ENCODE results near the gene CPNE4.

The CPNE4 gene

DNA sequence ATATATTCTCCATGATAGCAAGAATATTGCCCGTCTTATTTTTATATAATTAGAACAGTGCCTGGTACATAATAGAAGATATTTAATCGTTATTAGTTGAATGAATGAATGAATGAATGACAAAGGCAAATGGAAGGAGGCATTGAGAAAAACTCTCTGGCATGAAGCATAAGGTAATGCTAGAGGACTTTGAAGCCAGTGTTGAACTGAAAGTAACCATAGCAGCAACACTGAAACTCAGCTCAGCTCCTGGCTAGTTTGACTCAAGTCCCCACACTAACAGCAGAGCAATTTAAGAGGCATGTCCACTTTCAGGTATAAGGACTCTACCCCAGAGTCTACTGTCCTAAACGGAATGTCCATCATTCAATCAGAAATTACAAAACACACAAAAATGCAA is 227.0 kb downstream of the CPNE4 start:
- TF ChIP-seq, protein P1, sequence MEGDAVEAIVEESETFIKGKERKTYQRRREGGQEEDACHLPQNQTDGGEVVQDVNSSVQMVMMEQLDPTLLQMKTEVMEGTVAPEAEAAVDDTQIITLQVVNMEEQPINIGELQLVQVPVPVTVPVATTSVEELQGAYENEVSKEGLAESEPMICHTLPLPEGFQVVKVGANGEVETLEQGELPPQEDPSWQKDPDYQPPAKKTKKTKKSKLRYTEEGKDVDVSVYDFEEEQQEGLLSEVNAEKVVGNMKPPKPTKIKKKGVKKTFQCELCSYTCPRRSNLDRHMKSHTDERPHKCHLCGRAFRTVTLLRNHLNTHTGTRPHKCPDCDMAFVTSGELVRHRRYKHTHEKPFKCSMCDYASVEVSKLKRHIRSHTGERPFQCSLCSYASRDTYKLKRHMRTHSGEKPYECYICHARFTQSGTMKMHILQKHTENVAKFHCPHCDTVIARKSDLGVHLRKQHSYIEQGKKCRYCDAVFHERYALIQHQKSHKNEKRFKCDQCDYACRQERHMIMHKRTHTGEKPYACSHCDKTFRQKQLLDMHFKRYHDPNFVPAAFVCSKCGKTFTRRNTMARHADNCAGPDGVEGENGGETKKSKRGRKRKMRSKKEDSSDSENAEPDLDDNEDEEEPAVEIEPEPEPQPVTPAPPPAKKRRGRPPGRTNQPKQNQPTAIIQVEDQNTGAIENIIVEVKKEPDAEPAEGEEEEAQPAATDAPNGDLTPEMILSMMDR (IDR thresholded peaks at IDR 0.05; ENCODE audit: insufficient read depth, missing control alignments): no peak
- FAIRE-seq (no peak), DNase-seq (ENCODE audit: insufficient read length, low spot score) (no peak)

DNA sequence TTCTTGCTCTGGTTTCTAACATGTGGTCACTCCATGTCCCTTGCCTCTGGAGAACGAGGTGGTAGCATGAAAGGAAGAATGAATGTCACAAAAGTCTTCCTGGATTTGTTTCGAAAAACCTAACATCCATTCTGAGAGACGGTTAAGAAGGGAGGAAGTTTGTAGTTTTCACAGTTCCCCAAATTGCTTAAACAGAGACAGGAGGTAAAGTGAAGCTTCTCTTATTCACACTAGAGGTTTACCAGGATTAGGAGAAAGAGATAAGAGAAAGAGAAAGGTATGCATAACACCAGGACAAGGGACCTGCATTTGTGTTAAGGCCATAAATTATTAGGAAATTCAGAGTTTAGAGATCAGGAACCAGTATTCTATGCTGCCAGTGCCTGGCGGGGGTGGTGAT is 228.1 kb downstream of the CPNE4 start:
- FAIRE-seq: no peak
- TF ChIP-seq, protein P1 (IDR thresholded peaks at IDR 0.05; ENCODE audit: insufficient read depth, missing control alignments): no peak
- DNase-seq (ENCODE audit: insufficient read length, low spot score): no peak

DNA sequence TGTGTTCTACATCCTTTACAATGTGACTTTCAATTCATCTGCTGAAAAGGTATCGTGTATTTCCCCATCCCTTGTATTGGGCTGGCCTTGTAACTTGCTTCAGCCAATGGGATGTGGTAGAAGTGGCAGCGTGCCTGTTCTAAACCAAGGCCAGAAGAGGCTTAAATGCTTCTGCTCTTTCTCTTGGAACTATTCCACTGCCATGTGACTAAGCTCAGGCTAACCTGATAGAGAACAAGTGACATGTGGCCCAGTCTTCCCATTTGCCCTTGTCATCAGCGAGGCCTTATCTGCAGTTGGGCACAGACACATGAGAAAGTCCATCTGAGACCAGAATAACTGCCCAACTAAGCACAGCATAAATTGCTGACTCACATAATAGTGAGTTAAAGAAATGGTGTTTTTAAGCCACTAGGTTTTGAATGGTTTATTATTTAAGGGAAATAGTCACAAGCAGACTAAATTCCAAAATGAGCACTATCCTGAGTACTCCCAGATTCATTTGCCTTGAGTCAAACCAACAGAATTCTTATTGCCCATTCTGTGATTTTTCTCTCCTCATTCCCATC is 230.2 kb downstream of the CPNE4 start:
- FAIRE-seq (no peak), DNase-seq (ENCODE audit: insufficient read length, low spot score) (no peak)
- TF ChIP-seq, protein P1 (IDR thresholded peaks at IDR 0.05; ENCODE audit: insufficient read depth, missing control alignments): no peak

DNA sequence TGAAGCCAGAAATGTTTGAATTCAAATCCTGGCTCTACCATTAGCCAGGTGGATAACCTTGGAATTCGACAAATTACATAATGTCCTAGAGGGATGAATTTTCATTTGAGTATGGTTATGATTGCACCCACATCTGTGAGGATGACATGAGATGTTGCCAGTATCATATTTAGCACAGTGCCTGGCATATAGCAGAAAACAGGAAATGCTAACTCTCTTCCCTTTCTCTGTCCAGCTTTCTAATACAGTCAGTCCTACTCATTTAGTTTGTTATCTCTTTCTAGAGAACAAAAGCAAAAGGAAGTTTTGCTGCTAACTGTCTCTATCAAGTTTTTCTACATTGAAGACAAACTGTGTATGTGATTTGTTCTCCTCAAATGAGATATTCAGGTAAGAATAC is 231.7 kb downstream of the CPNE4 start:
- TF ChIP-seq, protein P1 (IDR thresholded peaks at IDR 0.05; ENCODE audit: insufficient read depth, missing control alignments): no peak
- no peak for FAIRE-seq
- no peak for DNase-seq (ENCODE audit: insufficient read length, low spot score)

DNA sequence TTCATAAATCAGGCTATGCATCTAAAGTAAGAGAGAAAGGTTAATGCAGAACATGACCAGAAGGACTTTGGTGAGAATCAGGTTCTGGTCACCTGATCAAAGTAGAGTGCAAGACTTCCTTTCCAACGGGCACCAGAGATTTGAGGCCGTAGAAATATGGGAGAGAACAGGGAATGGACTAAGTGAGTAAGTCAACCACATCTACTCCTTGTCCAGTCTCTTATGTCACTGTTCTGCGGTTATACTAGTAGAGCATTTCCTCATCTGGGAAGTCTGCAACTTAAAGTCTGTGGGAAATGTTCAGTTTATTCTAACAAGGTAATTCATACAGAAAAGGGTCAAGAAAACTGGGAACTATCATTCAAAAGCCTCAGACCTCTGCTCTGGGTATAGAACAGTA is 232.8 kb downstream of the CPNE4 start:
- DNase-seq (ENCODE audit: insufficient read length, low spot score) (no peak), FAIRE-seq (no peak)
- TF ChIP-seq, protein P1 (IDR thresholded peaks at IDR 0.05; ENCODE audit: insufficient read depth, missing control alignments): no peak

DNA sequence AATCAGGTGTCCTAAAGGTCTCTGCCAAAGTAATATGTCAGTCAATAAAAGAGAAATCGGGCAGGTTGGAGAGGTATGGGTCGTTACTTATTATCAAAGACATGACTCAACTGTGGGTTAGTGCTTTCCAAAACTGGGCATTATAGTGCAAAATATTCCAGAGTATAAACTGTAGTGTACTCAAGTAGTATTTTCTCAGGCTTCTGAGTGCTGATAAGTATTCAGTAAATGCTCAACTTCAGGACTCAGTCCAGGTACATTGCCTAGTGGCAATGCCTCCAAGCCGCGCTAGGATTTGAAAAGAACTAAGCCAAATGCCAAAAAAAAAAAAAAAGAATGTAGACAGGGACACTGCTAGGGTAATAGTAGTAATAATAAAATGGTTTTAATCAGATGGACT is 233.2 kb downstream of the CPNE4 start:
- no peak for DNase-seq (ENCODE audit: insufficient read length, low spot score)
- no peak for FAIRE-seq
- TF ChIP-seq, protein P1 (IDR thresholded peaks at IDR 0.05; ENCODE audit: insufficient read depth, missing control alignments): no peak

DNA sequence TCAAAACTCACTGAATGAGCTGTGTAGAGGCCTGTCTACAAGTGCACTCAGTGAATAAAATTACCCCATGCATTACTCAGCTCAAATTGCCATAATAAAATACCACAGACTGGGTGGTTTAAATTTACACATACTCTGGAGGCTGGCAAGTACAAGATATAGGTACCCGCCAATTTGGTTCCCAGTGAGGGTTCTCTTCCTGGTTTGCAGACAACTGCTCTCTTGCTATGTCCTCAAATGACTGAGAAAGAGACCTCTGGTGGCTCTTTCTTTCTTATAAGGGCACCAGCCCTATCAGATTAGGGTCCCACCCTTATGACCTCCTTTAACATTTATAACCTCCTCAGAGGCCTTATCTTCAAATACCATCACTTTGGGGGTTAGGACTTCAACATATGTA is 237.0 kb downstream of the CPNE4 start:
- TF ChIP-seq, protein P1 (IDR thresholded peaks at IDR 0.05; ENCODE audit: insufficient read depth, missing control alignments): no peak
- no peak for FAIRE-seq
- DNase-seq (ENCODE audit: insufficient read length, low spot score): no peak

Measured in D721Med (cell line).